ENCODE results near the gene EPHA10.
"Not testable (repeated sequence)": the region's sequence is repeated elsewhere in the genome, so short reads cannot be mapped to it uniquely, and the experiment has no call there.

Gene EPHA10

GRCh38 chr1:37764888-37765441 is at the start of gene EPHA10:
Gene EPHA10, minus strand, starts transcription at chr1:37765120. Its CDS starts 54 bp downstream, at chr1:37765066.
- DNase-seq, result no peak

GRCh38 chr1:37814252-37814651 is 49.3 kb upstream of the EPHA10 start:
- no peak for DNase-seq

GRCh38 chr1:37813529-37814145 is 48.7 kb upstream of the EPHA10 start:
- DNase-seq, result no peak

- peak; percentile 61 for DNase-seq
Observed at GRCh38 chr1:37811027-37811655, 46.2 kb upstream of the EPHA10 start.

DNA sequence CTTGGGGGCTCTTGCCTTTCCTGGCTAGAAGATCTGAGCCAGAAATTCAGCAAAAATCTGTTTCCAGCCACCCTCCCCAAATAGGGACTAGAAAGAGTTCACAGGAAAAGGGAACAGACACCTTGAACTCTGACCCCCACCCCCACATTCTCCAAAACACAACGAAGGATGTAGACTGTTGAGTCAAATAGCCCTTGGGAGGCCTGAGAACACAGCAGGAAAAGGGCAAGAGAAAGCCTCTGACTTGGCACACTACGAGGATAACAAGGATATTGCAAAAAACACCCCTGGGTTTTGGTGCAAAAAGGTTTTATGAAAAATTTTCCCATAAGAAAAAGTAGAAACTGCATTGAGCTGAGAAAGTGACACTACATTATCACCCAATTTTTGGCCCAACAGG is 45.0 kb upstream of the EPHA10 start:
- DNase-seq, result no peak

GRCh38 chr1:37808369-37809319 is 43.7 kb upstream of the EPHA10 start:
- peak; percentile 25 for DNase-seq

DNA sequence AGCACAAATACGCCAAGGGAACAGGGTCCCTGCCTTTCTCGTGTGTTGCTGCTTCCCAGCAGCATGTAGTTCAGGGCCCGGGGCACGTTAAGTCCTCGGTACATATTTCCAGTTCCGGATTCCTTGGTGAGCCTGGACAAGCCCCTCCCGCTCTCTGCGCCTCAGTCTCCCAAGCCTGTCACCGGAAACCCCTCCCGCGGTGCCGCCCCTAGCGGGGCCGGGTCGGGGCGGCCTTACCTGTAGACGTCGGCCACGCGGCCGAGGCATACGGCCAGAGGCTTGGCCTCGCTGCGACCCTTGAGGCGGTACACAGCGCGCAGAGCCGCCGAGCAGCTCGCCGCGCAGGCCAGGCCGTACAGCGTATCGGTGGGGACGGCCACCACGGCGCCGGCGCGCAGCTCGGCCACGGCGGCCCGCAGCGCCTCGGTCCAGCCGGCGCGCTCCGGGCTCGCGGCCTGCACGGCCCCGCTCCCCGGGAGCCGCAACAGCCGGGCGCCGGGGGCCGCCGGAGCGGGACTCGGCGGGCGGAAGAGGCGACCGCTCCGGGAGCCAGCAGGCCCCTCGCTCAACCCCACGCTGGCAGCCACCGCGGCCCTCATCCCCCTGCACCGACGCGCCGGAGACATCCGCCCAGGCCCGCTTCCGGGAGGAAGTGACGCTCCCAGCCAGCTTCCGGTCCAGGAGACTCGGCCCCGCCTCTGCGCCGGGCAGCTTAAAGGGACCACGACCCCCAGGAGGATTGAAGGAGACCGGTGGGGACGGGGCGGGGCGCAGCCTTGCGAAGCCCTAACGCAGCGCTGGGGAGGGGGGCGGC is 42.8 kb upstream of the EPHA10 start, which contains the start of the genes C1orf122 and YRDC:
C1orf122 (plus strand) TSS at position 236 of the 814 bp plus-strand sequence. CDS start 615 bp downstream, outside the sequence.
YRDC (minus strand) TSS at position 654 of the 814 bp plus-strand sequence; CDS start at position 626, 28 bp downstream.
- DNase-seq, result peak; percentile 90

DNA sequence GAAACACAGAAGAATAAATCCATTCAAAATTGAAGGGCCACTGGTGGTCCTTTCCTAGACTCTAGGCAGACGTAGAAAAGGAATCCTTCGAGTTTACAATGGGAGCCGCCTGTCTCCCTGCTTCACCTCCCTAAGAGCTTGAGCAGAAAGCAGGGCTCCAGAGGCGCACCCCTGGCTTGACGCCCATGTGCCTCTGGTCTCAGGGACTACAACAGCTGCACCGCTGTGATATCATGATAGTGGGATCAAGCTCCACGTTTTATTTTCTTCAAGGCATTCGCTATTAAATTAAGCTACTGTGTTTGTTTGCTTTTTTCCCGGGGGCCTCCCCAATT is 42.3 kb upstream of the EPHA10 start:
- DNase-seq, result no peak

DNA sequence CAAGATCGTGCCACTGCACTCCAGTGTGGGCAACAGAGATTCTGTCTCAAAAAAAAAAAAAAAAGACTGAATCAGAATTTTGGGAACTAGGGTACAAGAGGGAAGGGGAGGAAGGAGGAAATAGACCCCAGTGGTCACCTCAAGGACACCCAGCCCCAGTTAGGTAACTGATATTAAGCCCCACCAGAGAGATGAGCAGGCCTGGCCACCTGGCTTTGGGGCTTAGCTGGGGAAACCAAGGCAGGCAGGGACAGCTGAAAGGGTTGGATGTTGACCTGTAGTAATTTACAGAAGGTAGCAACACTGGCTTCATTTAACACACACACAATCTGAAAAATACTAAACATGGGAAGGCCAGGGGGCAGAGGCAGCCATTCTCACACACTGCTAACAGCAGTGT is 37.5 kb upstream of the EPHA10 start:
- no peak for DNase-seq

DNA sequence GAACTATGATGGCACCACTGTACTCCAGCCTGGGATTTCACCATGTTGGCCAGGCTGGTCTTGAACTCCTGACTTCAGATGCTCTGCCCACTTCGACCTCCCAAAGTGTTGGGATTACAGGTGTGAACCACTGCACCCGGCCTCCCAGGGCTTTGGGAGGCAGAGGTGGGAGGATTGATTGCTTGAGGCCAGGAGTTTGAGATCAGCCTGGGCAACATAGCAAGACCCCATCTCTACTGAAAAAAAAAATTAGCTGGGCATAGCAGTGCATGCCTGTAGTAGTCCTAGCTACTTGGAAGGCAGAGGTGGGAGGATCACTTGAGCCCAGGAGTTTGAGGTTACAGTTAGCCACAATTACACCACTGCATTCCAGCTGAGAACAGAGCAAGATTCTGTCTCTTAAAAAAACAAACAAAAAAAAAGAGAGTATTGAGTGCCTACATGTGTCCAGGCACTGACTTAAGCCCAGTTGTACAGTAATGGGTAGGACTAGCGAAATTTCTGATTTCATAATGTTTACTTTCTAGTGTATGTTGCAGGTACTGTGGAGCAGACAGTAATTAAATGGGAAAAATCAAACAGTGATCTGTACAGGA is 32.9 kb upstream of the EPHA10 start:
- no peak for DNase-seq

DNA sequence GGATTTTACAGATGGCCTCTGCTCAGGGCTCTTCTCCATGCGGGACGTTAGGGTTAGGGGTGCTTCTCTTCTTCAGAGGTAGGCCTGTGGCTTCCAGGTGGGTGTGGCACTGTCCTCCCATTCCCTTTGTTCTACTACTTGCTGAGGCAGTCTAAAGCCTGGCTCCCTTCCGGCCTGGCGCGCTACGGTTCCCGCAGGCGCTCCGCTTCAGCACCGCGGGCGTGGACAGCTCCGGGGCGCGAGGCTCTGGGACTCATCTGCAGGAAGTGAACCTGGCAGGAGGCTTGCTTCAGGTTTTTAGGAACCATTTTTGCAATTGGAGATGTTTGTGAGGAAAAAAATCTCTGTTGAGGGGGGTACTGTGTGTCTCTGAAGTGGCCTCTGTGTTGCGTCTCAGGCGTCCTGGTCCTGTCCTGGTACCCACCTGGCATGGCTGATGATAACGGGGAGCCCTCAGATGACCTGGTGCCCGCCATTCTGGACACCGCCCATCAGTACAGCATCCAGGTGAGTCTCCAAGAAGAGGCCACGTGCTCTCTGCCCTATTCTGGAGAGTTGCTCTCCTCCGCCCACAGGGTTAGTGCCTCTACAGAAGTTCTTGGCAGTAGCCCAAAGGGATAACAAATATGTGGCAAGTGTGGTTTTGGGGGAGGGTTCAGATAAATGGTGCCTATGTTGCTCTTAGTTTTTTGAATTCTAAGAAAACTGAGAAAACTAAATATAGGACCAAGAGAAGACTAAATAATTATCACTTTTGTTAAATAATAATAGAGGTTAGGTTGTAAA is 30.6 kb upstream of the EPHA10 start:
- DNase-seq, result peak; percentile 28

DNA sequence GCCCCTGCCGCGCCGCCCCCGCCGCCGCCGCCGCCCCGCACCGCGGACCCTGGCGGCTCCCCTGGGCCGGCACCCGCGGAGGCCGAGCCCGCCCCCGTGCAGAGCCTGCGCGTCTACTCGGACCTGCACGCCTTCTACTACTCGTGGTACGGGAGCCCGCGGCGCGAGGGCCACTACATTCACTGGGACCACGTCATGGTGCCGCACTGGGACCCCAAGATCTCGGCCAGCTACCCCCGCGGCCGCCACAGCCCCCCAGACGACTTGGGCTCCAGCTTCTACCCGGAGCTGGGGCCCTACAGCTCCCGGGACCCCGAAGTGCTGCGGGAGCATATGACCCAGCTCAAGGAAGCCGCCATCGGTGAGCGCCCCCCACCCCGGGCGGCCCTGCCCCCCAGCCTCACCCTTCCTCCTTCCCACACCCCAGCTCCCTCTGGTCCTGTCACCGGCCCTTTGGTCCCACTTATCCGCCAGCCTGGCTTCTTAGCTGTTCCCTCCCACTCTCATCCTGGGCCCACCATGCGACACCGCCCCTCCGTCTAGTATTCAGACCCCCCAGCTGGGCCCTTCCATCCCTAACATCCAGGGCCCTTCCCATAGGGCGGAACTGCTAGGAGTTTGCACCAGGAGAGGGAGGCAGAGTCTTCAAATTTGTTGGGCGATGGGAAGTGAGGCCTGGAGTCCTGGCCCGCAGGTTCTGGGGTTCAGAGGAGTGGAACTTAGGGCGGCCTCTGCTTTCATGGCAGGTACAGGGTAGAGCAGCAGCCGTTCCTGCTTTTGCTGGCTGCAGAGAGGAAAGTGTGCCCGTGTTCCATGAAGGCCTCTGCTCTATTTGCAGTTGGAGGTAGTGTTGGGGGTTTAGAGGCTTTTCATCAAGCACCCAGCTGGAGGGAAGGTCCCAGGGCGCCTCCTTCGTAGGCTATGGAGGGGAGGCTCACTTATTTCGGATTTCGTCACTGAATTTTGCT is 29.7 kb upstream of the EPHA10 start:
- DNase-seq, result no peak

DNA sequence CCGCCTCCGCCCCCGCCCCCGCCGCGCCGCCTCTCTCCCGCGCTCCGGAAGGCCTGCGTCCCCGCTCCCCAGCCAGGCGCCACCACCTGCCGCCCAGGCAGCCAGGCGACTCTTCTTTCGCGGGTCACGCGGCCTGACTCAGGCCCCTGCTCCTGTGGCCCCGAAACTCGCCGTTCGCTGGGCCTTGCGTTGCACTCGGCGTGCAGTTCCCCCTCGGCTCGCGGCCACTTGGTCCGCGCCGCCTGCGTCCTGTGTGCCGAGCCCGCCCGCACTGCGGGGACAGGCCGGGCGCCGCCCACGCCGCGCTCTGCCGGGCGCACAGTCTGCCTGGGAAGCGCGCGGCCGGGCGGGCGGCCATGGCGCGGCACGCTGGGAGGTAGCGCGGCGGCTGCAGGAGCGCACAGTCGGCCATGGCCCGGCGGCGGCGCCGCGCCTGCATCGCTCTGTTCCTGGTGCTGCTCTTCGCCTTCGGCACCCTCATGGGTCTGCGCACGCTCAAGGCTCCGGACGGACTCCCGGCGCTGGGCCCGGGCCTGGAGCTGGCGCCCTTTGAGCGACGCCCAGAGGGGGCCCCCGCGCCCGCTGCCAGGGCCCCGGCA is 29.0 kb upstream of the EPHA10 start, which contains the start of gene MANEAL:
MANEAL (plus strand) TSS at position 75 of the 599 bp plus-strand sequence; CDS start at position 411, 336 bp downstream.
- DNase-seq, result peak; percentile 19

DNA sequence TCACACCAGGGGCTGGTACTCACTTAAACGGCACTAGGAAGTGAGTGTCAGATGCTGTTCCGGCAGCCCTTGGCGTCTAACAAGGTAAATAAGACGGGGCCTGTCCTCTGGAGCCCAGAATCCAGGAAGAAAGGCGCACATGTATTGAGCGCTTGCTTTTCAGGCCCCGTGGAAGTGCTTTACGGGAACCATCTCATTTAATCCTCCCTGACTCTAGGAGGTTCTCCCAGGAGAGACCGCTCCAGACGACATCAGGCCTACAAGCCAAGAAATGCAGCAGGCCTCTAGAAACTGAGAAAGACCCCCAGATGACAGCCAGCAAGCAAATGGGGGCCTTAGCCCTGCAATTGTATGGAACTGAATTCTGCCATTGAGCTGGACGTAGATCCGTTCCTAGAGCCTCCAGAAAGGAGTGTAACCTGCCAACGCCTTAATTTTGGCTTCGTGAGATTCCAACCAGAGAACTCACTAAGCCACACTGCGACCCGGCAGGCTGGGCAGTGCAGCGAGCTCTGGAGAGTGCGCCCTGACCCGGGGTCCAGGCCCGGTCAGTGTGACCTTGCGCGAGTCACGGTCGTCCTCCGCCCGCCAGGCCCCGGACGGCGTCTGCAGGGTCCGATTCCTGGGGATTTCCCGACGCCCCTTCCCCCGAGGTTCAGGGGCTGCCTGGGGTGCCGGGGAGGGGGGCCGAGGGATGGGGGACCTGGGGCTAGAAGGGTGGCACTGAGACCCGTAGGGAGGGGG is 28.2 kb upstream of the EPHA10 start:
- DNase-seq, result no peak

DNA sequence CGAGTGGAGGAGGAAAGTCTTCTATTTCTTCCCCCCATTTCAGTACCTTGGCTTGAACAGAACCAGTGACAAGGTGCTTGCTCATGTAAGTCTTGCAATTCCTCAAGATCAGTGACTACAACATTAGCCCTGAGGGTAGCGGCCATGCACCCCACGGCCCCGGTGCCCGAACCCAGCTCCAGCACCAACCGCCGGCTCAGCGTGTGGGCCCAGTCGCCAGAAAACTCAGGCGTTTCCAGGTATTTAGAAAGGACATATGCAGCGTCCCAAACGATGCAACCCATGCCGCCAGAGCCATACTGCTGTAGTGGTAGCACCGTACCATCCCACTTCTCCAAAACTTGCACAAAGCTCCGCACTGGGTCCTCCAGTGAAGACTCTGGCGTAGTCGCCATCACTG is 17.6 kb upstream of the EPHA10 start:
- no peak for DNase-seq

DNA sequence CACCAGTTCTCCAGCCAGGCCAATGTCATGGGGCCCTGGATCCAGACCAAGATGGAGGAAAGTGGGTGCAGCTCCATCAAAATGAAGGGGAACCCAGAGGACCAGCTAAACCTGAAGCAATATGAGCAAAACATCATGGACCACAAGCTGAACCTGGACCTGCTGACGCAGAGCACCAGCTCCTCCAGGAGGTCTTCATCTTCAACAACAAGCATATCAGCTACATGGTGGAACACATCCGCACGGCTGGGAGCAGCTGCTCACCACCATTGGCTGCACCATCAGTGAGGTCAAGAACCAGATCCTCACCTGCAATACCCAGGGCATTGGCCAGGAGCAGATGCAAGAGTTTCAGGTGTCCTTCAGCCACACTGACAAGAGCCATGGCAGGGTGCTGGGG is 13.7 kb upstream of the EPHA10 start:
- no peak for DNase-seq

GRCh38 chr1:37776946-37777516 is 12.1 kb upstream of the EPHA10 start:
- no peak for DNase-seq

DNA sequence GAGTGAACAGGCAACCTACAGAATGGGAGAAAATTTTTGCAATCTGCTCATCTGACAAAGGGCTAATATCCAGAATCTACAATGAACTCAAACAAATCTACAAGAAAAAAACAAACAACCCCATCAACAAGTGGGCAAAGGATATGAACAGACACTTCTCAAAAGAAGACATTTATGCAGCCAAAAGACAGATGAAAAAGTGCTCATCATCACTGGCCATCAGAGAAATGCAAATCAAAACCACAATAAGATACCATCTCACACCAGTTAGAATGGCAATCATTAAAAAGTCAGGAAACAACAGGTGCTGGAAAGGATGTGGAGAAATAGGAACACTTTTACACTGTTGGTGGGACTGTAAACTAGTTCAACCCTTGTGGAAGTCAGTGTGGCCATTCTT is 6.5 kb upstream of the EPHA10 start:
- not testable (repeated sequence) for DNase-seq
